NB4 (cell line): ENCODE measurements around the gene EDEM2.
"Not testable (repeated sequence)": the region's sequence is repeated elsewhere in the genome, so short reads cannot be mapped to it uniquely, and the experiment has no call there.

ENCODE experiments used
- DNase-seq: peaks from one replicate; pipeline ENCODE4 v3.0.0; 2010; ENCODE audit warnings: low read depth
- H3K4me3 ChIP-seq: one replicate; pipeline ENCODE4 v1.5.1; 2011; ENCODE audit warnings: mild to moderate bottlenecking, low read depth, low read length, moderate library complexity
- MYC ChIP-seq: IDR thresholded peaks from 2 replicates; pipeline ENCODE4 v1.6.1; 2011; ENCODE audit warnings: low read depth, low read length
- POLR2A ChIP-seq: IDR thresholded peaks from 2 replicates; pipeline ENCODE4 v1.6.1; 2011; ENCODE audit warnings: mild to moderate bottlenecking; ENCODE audit not compliant: insufficient read length; ENCODE audit errors: extremely low read depth
- TF ChIP-seq, protein P1 (sequence below): IDR thresholded peaks from one replicate; pipeline ENCODE4 v1.5.1; 2012; ENCODE audit warnings: low read depth, low read length
- TF ChIP-seq, protein P2 (sequence below): IDR thresholded peaks from 2 replicates; pipeline ENCODE4 v1.6.1; 2011; ENCODE audit warnings: low read depth, low read length

Gene EDEM2

DNA sequence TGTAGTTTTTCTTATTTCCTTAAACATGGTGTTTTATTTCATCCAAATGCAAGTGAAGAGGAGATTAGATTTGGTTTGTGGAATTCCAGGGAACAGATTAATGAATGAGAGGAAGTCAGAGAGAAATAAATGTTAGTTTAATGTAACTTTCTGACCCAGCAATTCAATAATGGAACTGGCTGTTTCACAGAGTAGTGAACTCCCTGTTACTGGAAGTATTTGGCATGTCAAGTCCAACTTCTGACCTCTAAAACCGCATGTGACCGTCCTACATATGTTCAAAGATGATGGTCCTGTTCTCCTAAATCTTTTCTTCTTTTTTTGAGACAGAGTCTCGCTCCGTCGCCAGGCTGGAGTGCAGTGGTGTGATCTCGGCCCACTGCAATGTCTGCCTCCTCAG lies 43.4 kb upstream of the EDEM2 start:
- no peak for TF ChIP-seq POLR2A
- no peak for TF ChIP-seq MYC
- TF ChIP-seq, protein P1, sequence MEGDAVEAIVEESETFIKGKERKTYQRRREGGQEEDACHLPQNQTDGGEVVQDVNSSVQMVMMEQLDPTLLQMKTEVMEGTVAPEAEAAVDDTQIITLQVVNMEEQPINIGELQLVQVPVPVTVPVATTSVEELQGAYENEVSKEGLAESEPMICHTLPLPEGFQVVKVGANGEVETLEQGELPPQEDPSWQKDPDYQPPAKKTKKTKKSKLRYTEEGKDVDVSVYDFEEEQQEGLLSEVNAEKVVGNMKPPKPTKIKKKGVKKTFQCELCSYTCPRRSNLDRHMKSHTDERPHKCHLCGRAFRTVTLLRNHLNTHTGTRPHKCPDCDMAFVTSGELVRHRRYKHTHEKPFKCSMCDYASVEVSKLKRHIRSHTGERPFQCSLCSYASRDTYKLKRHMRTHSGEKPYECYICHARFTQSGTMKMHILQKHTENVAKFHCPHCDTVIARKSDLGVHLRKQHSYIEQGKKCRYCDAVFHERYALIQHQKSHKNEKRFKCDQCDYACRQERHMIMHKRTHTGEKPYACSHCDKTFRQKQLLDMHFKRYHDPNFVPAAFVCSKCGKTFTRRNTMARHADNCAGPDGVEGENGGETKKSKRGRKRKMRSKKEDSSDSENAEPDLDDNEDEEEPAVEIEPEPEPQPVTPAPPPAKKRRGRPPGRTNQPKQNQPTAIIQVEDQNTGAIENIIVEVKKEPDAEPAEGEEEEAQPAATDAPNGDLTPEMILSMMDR, result no peak
- TF ChIP-seq, protein P2, sequence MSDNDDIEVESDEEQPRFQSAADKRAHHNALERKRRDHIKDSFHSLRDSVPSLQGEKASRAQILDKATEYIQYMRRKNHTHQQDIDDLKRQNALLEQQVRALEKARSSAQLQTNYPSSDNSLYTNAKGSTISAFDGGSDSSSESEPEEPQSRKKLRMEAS, result no peak
- no peak for DNase-seq
- no peak overlapping the region for H3K4me3 ChIP-seq

DNA sequence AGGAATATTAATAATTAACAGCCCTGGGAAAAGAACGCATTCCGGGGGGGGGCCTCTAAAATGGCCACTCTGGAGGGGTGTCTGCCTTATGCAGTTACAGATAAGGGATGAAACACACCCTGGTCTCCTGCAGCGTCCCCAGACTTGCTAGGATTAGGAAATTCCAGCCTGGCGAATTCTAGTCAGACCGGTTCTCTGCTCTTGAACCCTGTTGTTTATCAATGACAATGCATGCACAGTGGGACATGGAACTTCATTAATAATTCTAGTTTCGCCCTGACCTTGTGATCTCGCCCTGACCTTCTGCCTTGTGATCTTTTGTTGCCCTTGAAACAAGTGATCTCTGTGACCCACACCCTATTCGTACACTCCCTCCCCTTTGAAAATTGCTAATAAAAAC lies 42.1 kb upstream of the EDEM2 start:
- not testable (repeated sequence) for H3K4me3 ChIP-seq, DNase-seq

DNA sequence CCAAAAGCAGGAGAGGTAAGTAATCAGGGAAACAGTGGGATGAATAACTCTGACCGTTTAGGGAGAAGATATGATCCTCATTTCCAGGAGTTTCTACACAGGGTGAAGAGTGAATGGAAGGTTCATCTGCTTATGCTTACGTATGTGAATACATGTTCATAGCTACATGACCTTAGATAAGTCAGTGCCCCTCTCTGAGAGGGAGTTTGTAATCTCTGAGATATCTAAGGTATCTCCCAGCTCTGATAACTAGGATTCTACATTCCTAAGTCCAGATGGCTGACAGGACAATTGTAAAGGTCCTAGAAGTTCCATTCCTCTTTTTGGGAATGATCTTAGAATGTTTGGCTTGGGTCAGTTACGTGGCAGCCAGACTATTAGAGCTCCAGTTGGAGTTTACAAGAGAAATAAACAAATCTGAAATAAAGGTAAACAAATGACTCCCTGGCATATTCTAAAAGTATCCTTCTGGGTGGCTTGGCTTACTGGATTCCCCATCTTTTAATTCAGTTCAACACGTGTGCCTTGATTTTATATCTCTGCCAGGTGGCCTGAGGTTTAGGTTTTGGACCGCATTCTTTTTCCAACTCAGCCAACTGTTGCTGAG lies 40.6 kb upstream of the EDEM2 start:
- DNase-seq, result no peak
- no peak overlapping the region for H3K4me3 ChIP-seq
- TF ChIP-seq, protein P1, result no peak
- TF ChIP-seq POLR2A, result no peak
- TF ChIP-seq MYC, result no peak
- TF ChIP-seq, protein P2, result no peak

DNA sequence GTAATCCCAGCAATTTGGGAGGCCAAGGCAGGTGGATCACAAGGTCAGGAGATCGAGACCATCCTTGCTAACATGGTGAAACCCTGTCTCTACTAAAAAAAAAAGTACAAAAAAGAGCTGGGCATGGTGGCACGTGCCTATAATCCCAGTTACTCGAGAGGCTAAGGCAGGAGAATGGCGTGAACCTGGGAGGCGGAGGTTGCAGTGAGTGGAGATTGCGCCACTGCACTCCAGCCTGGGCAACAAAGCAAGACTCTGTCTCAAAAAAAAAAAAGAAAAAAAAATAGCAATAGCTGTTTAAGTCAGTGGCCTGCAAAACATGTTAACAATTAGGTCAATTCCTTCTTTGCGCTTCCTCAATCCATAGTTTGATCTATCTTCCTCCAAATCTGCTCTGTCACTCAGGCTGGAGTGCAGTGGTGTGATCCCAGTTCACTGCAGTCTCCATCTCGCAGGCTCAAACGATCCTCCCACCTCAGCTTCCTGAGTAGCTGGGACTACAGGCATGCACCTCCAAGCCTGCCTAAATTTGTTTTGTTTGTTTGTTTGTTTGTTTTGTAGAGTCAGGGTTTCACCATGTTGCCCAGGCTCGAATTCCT lies 39.7 kb upstream of the EDEM2 start:
- not testable (repeated sequence) for DNase-seq, H3K4me3 ChIP-seq

DNA sequence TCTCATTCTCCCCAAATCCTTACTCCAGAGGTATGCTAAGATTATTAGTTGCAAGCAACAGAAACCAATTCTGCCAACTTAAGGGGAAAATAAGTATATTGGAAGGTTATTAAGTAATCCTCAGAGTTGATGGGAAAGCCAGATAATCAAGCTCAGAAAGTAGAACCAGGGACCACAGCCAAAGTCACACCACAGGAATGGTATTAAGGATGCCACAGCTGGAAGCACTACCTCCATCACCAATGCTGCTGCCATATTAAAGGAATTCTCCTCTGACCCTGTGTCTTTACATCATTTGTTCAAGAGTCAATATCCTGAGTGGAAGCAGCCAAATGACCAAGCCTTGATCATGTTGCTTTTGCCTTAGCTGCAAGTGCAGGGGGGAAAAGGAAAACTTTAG lies 34.6 kb upstream of the EDEM2 start:
- DNase-seq, result no peak
- TF ChIP-seq, protein P2, result no peak
- TF ChIP-seq, protein P1, result no peak
- TF ChIP-seq POLR2A (no peak), MYC (no peak)
- H3K4me3 ChIP-seq, result no peak overlapping the region

DNA sequence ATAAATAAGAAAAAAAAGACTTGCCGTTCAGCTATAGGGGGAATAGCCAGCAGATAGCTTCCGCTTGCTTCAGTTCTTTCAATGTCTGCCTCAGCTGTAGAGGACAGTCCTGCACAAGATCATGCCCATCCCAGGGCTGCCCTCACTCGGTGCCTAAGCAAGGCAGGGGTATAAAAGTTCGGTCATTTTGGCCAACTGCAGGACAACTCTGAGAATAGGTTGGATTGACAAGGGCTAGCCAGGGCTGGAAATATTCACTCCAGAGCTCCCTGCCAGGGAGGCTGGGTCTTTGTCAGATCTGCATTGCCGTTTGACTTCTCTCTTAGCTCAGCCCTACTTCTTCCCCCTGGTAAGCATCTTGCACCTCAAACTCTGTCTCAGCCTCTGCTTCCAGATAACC lies 33.1 kb upstream of the EDEM2 start:
- TF ChIP-seq POLR2A (no peak), MYC (no peak)
- TF ChIP-seq, protein P1, result no peak
- TF ChIP-seq, protein P2, result no peak
- no peak for DNase-seq
- no peak overlapping the region for H3K4me3 ChIP-seq

DNA sequence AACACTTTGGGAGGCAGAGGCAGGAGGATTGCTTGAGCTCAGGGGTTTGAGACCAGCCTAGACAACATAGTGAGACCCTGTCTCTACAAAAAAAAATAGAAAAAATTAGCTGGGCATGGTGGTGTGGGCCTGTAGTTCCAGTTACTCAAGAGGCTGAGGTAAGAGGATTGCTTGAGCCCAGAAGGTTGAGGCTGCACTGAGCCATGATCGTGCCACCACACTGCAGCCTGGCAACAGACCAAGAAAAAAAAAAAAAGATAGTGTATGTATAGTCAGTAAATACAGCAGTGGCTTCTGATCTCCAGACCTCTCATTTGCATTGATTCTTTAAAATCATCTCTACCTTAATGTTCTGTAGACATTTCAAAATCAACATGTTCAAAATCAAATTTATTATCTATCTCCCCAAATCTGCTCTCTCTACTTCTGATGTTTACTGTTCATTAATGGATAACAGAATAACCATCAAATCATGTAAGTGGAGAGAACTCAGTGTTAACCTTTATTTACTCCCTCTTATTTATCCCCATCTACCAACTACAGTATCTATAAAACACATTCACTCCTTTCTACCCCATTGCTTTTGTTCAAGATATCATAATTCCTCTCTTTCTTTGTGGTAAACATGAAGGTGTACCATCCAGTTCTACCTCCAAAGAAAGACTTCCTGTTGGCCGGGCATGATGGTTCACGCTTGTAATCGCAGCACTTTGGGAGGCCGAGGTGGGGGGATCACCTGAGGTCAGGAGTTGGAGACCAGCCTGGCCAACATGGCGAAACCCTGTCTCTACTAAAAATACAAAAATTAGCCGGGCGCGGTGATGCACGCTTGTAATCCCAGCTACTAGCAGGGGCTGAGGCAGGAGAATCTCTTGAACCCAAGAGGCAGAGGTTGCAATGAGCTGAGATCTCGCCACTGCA lies 32.4 kb upstream of the EDEM2 start:
- TF ChIP-seq, protein P1, result no peak
- TF ChIP-seq POLR2A (no peak), MYC (no peak)
- TF ChIP-seq, protein P2, result no peak
- H3K4me3 ChIP-seq, result no peak overlapping the region
- no peak for DNase-seq
